Rectal smooth muscle tissue (tissue), 1 donor: ENCODE results near the gene ZMIZ1.
A peak's percentile ranks its signal among the peaks of the same experiment; 100 is the strongest.

Experiments used
- H3K27ac ChIP-seq: one replicate; pipeline ENCODE4 v1.7.0; 2013; ENCODE audit warnings: low read depth, low read length, inconsistent platforms
- H3K27me3 ChIP-seq: one replicate; pipeline ENCODE4 v1.7.0; 2013; ENCODE audit warnings: low read length; ENCODE audit not compliant: control insufficient read depth, insufficient read depth
- H3K36me3 ChIP-seq: one replicate; pipeline ENCODE4 v1.7.0; 2013; ENCODE audit warnings: low read length; ENCODE audit not compliant: control insufficient read depth, insufficient read depth
- H3K4me1 ChIP-seq: one replicate; pipeline ENCODE4 v1.7.0; 2013; ENCODE audit warnings: low read length; ENCODE audit not compliant: control insufficient read depth, insufficient read depth
- H3K4me3 ChIP-seq: one replicate; pipeline ENCODE4 v1.7.0; 2013; ENCODE audit warnings: low read length
- H3K9ac ChIP-seq: one replicate; pipeline ENCODE4 v1.7.0; 2013; ENCODE audit warnings: low read length

Gene ZMIZ1

DNA sequence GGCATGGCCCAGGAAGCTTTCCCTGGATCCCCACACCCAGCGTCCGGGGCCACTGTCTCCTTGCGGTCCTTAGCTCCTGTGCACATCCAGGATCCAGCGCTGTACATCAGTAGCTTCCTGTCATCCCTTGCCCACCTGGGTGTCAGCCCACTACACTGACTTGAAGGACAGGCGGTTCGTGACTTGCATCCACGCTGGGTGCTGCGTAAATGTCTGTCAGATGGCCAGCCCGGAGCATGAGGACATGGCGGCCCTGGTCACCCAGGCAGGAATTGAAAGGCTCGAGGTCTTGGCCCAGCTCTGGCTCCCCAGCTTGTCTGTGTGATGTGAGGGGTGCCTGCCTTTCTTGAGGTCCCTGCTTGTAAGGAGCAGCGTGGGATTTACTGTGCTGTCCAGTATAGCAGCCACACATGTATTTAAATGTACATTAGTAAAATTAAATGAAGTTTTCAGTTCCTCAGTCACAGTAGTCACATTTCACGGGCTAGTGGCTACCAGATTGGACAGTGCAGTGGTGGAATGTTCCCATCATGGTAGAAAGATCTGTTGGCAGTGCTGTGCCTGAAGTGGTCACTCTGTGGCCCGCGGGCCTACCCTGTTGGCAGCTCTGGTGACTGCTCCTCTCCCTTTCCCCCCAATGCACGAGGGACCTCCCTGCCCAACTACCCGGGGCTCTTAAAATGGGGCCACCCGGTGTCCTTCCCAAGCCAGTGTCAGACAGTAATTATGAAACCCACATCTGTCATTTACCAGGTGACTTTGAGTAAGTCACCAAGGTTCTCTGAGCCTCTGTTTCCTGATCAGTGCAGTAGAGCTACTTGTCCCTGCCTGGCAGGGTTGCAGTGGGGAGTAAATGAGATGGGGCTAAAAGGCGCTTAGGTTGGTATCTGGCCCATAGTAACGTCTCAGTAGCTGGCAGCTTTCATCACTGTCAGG is 180.7 kb downstream of the ZMIZ1 start:
- no peak overlapping the region for H3K4me3 ChIP-seq
- peaks cover 57% of the 10 kb centered on the region for H3K4me1 ChIP-seq
- H3K27me3 ChIP-seq = no peaks in the 10 kb centered on the region
- no peaks in the 10 kb centered on the region for H3K36me3 ChIP-seq
- peak overlapping the region; percentile 89 for H3K27ac ChIP-seq
- no peak overlapping the region for H3K9ac ChIP-seq

DNA sequence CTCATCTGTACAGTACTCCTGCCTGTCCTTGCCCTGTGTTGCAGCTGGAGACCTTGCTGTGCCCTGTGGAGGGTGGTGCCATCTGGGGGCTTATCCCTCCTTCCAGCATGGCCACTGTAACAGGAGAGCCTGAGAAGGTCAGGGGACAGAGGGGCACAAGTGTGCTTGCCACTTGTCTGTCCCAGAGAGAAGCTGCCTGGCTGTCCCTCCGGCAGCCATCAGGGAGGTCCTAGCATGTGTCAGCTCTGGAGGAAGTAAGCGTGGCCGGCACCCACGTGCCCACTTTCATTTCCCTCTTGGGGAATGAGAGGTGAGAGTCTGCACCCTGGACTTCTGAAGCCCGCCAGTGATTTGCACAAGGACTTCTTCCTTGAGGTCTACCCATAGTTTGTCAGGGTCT is 181.5 kb downstream of the ZMIZ1 start:
- H3K9ac ChIP-seq = no peak overlapping the region
- peaks cover 49% of the 10 kb centered on the region for H3K4me1 ChIP-seq
- peak overlapping the region; percentile 18 for H3K27ac ChIP-seq

GRCh38 chr10:79252450-79252849 is 183.7 kb downstream of the ZMIZ1 start:
- Histone ChIP-seq H3K27me3 (no peaks in the 10 kb centered on the region), H3K27ac (no peak overlapping the region), H3K4me1 (peaks cover 27% of the 10 kb centered on the region), H3K9ac (no peak overlapping the region), H3K4me3 (no peak overlapping the region), H3K36me3 (no peaks in the 10 kb centered on the region)

More for the DNA sequence above, 181.5 kb downstream of the ZMIZ1 start:
- no peak overlapping the region for H3K4me3 ChIP-seq
- H3K27me3 ChIP-seq = no peaks in the 10 kb centered on the region
- no peaks in the 10 kb centered on the region for H3K36me3 ChIP-seq

- Histone ChIP-seq H3K4me3 (no peak overlapping the region), H3K36me3 (no peaks in the 10 kb centered on the region), H3K27ac (no peak overlapping the region), H3K4me1 (peaks cover 22% of the 10 kb centered on the region), H3K27me3 (no peaks in the 10 kb centered on the region), H3K9ac (no peak overlapping the region)
Measured at GRCh38 chr10:79252971-79253370, 184.2 kb downstream of the ZMIZ1 start.

GRCh38 chr10:79253704-79254103 is 184.9 kb downstream of the ZMIZ1 start:
- no peak overlapping the region for H3K27ac ChIP-seq
- H3K36me3 ChIP-seq = no peaks in the 10 kb centered on the region
- no peaks in the 10 kb centered on the region for H3K27me3 ChIP-seq
- H3K9ac ChIP-seq = no peak overlapping the region
- H3K4me1 ChIP-seq = peaks cover 14% of the 10 kb centered on the region
- no peak overlapping the region for H3K4me3 ChIP-seq

- no peak overlapping the region for H3K27ac ChIP-seq
- H3K4me3 ChIP-seq = no peak overlapping the region
- H3K4me1 ChIP-seq = peaks cover 7% of the 10 kb centered on the region
- H3K9ac ChIP-seq = no peak overlapping the region
- no peaks in the 10 kb centered on the region for H3K36me3 ChIP-seq
- H3K27me3 ChIP-seq = no peaks in the 10 kb centered on the region
Measured at GRCh38 chr10:79254333-79255006, 185.7 kb downstream of the ZMIZ1 start.

- no peak overlapping the region for H3K4me3 ChIP-seq
- H3K27ac ChIP-seq = no peak overlapping the region
- no peak overlapping the region for H3K9ac ChIP-seq
- no peaks in the 10 kb centered on the region for H3K36me3 ChIP-seq
- peaks cover 3% of the 10 kb centered on the region for H3K4me1 ChIP-seq
- H3K27me3 ChIP-seq = no peaks in the 10 kb centered on the region
Measured at GRCh38 chr10:79255007-79255507, 186.3 kb downstream of the ZMIZ1 start.

DNA sequence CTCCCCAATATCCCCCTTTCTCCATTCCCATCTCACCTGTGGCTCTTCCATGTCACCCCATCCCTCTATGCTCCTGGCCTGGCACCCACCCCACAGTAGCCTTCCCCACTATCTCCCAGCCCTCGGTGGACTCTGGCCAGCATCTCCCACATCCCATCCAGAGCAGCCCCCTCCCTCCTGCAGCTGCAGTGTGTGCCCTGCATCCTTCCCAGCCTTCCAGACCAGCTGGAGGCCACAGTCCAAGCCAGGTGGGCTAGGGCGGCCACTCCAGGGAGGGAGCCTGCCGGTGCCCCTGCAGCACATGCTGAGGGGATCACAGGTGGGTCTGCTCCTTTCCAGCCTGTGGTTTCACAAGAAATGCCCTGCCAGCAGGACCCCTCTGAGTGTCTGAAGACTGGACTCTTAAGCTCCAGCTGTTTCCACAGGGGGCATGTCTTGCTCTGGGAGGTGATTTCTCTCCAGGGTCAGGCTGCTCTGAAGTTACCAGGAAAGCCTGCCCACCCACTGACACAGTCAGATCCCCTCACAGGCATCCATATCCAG is 187.6 kb downstream of the ZMIZ1 start:
- no peak overlapping the region for H3K4me3 ChIP-seq
- no peaks in the 10 kb centered on the region for H3K36me3 ChIP-seq
- H3K27ac ChIP-seq = no peak overlapping the region
- no peak overlapping the region for H3K9ac ChIP-seq
- H3K4me1 ChIP-seq = peaks cover 15% of the 10 kb centered on the region
- no peaks in the 10 kb centered on the region for H3K27me3 ChIP-seq

DNA sequence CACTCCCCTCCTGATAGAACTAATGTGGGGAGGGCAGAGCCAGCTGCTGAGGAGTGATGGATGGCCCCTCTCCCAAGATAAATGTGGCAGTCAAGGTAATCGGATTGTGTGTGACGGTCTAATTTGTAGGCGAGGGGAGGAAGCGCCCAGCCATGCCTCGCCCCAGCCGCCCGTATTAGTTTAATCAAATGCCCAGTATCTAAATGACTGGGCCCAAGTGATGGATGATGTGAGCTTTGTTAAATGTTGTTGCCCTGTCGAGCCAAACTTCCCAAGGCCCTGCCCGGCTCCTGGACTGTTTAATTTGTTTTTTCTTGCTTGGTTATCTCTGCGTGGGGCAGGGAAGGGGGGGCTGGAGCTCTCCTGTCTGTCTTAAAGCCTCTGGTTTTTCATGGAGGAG is 190.1 kb downstream of the ZMIZ1 start:
- Histone ChIP-seq H3K36me3 (no peaks in the 10 kb centered on the region), H3K4me1 (peaks cover 25% of the 10 kb centered on the region), H3K27ac (peak overlapping the region; percentile 35), H3K27me3 (no peaks in the 10 kb centered on the region), H3K4me3 (no peak overlapping the region), H3K9ac (no peak overlapping the region)

DNA sequence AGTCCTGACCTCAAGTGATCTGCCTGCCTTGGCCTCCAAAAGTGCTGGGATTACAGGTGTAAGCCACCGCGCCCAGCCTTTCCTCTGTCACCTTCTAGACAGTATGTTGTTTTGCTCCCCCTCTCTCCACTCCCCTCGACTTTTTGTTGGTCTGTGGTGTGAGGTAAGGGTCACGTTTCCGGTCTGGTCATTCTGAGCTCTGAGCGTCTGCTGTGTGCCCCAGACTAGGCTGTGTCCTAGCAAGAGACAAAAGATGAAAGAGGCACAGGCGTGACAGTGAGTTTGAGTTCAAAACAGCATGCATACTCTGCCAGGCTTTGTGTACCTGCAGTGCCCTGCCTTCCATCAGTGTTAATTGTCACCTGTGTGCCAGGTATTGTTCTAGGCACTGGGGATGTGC is 191.1 kb downstream of the ZMIZ1 start:
- Histone ChIP-seq H3K27ac (peak overlapping the region; percentile 84), H3K4me1 (peaks cover 27% of the 10 kb centered on the region), H3K9ac (no peak overlapping the region)

GRCh38 chr10:79260811-79261740 is 192.3 kb downstream of the ZMIZ1 start:
- H3K4me3 ChIP-seq = no peak overlapping the region
- H3K36me3 ChIP-seq = no peaks in the 10 kb centered on the region
- H3K27me3 ChIP-seq = no peaks in the 10 kb centered on the region
- peaks cover 28% of the 10 kb centered on the region for H3K4me1 ChIP-seq
- H3K27ac ChIP-seq = peak overlapping the region; percentile 84
- H3K9ac ChIP-seq = no peak overlapping the region

More for the DNA sequence above, 191.1 kb downstream of the ZMIZ1 start:
- Histone ChIP-seq H3K27me3 (no peaks in the 10 kb centered on the region), H3K4me3 (no peak overlapping the region), H3K36me3 (no peaks in the 10 kb centered on the region)
